Duodenal mucosa (tissue), 2 donors: ENCODE measurements around the gene GTF2H1.

Experiments used
- H3K27ac ChIP-seq: one replicate; pipeline ENCODE4 v1.7.0; 2013; ENCODE audit warnings: low read depth, low read length
- H3K27me3 ChIP-seq, 2 donors: one replicate each; pipeline ENCODE4 v1.7.0; 2013; ENCODE audit warnings: low read length in 2 of 2, control low read depth in 1 of 2; ENCODE audit not compliant: insufficient read depth in 2 of 2, control insufficient read depth in 1 of 2
- H3K36me3 ChIP-seq, 2 donors: one replicate each; pipeline ENCODE4 v1.7.0; 2013; ENCODE audit warnings: low read length in 2 of 2, control low read depth in 1 of 2; ENCODE audit not compliant: insufficient read depth in 2 of 2, control insufficient read depth in 1 of 2
- H3K4me1 ChIP-seq, 2 donors: one replicate each; pipeline ENCODE4 v1.7.0; 2013; ENCODE audit warnings: low read length in 2 of 2, control low read depth in 1 of 2; ENCODE audit not compliant: insufficient read depth in 2 of 2, control insufficient read depth in 1 of 2
- H3K4me3 ChIP-seq, 2 donors: one replicate each; pipeline ENCODE4 v1.7.0; 2013; ENCODE audit warnings: low read length in 2 of 2, low read depth in 1 of 2
- H3K9ac ChIP-seq, 2 donors: one replicate each; pipeline ENCODE4 v1.7.0; 2013; ENCODE audit warnings: low read length in 2 of 2, low read depth in 1 of 2
- H3K9me3 ChIP-seq, 2 donors: one replicate each; pipeline ENCODE4 v1.7.0; 2013; ENCODE audit warnings: low read length in 2 of 2, control low read depth in 1 of 2; ENCODE audit not compliant: control insufficient read depth in 1 of 2

The GTF2H1 gene

GRCh38 chr11:18369398-18369797 lies 47.0 kb downstream of the GTF2H1 start:
- H3K4me1 ChIP-seq, result peaks cover 7 to 8% of the 10 kb centered on the region in 2 donors
- no peak overlapping the region for H3K4me3 ChIP-seq
- H3K36me3 ChIP-seq, result peaks cover 12 to 23% of the 10 kb centered on the region in 2 donors
- no peak overlapping the region for H3K27ac ChIP-seq
- no peaks in the 10 kb centered on the region for H3K9me3 ChIP-seq
- no peak overlapping the region for H3K9ac ChIP-seq
- H3K27me3 ChIP-seq, result no peaks in the 10 kb centered on the region

GRCh38 chr11:18371279-18371678 lies 48.9 kb downstream of the GTF2H1 start:
- H3K9me3 ChIP-seq, result no peaks in the 10 kb centered on the region
- no peak overlapping the region for H3K4me3 ChIP-seq
- peaks cover 3 to 7% of the 10 kb centered on the region in 2 donors for H3K36me3 ChIP-seq
- peaks cover 7 to 8% of the 10 kb centered on the region in 2 donors for H3K4me1 ChIP-seq
- no peak overlapping the region for H3K27ac ChIP-seq
- H3K9ac ChIP-seq, result no peak overlapping the region
- H3K27me3 ChIP-seq, result no peaks in the 10 kb centered on the region

GRCh38 chr11:18372201-18372600 lies 49.8 kb downstream of the GTF2H1 start:
- H3K4me3 ChIP-seq, result no peak overlapping the region
- no peaks in the 10 kb centered on the region for H3K9me3 ChIP-seq
- H3K27me3 ChIP-seq, result no peaks in the 10 kb centered on the region
- peaks cover under 1 to 2% of the 10 kb centered on the region in 2 donors for H3K36me3 ChIP-seq
- no peak overlapping the region for H3K27ac ChIP-seq
- H3K9ac ChIP-seq, result no peak overlapping the region
- peaks cover 7 to 8% of the 10 kb centered on the region in 2 donors for H3K4me1 ChIP-seq

- Histone ChIP-seq H3K9ac (no peak overlapping the region), H3K9me3 (no peaks in the 10 kb centered on the region), H3K4me3 (no peak overlapping the region), H3K36me3 (no peaks in the 10 kb centered on the region), H3K27me3 (no peaks in the 10 kb centered on the region), H3K27ac (no peak overlapping the region), H3K4me1 (peaks cover 7 to 8% of the 10 kb centered on the region in 2 donors)
Observed at GRCh38 chr11:18374956-18375355, 52.6 kb downstream of the GTF2H1 start.

GRCh38 chr11:18375941-18376340 lies 53.6 kb downstream of the GTF2H1 start:
- H3K27ac ChIP-seq, result no peak overlapping the region

GRCh38 chr11:18379201-18379600 lies 56.8 kb downstream of the GTF2H1 start:
- Histone ChIP-seq H3K9me3 (no peaks in the 10 kb centered on the region), H3K4me3 (no peak overlapping the region), H3K9ac (no peak overlapping the region), H3K27me3 (no peaks in the 10 kb centered on the region), H3K4me1 (peaks cover 17% of the 10 kb centered on the region in 2 donors), H3K36me3 (no peaks in the 10 kb centered on the region), H3K27ac (no peak overlapping the region)

More at GRCh38 chr11:18375941-18376340, 53.6 kb downstream of the GTF2H1 start:
- Histone ChIP-seq H3K9ac (no peak overlapping the region), H3K36me3 (no peaks in the 10 kb centered on the region), H3K27me3 (no peaks in the 10 kb centered on the region), H3K9me3 (no peaks in the 10 kb centered on the region), H3K4me3 (no peak overlapping the region), H3K4me1 (peaks cover 6% of the 10 kb centered on the region in 2 donors)

- H3K27ac ChIP-seq, result peak overlapping the region; percentile 91
- H3K4me3 ChIP-seq, result peak overlapping the region; percentile 23 to 30
- H3K9me3 ChIP-seq, result no peaks in the 10 kb centered on the region
- no peaks in the 10 kb centered on the region for H3K36me3 ChIP-seq
- H3K9ac ChIP-seq, result peak overlapping the region; percentile 58 to 80
- peaks cover 23% of the 10 kb centered on the region in 2 donors for H3K4me1 ChIP-seq
- no peaks in the 10 kb centered on the region for H3K27me3 ChIP-seq
Observed at GRCh38 chr11:18383388-18384156, 61.2 kb downstream of the GTF2H1 start.

GRCh38 chr11:18384157-18384641 lies 61.8 kb downstream of the GTF2H1 start:
- H3K27me3 ChIP-seq, result no peaks in the 10 kb centered on the region
- peak overlapping the region; percentile 23 to 30 for H3K4me3 ChIP-seq
- peak overlapping the region; percentile 91 for H3K27ac ChIP-seq
- H3K4me1 ChIP-seq, result peaks cover 23% of the 10 kb centered on the region in 2 donors
- H3K9me3 ChIP-seq, result no peaks in the 10 kb centered on the region
- peak overlapping the region; percentile 58 to 80 for H3K9ac ChIP-seq
- H3K36me3 ChIP-seq, result no peaks in the 10 kb centered on the region

GRCh38 chr11:18390088-18390487 lies 67.7 kb downstream of the GTF2H1 start:
- Histone ChIP-seq H3K27ac (no peak overlapping the region), H3K36me3 (no peaks in the 10 kb centered on the region), H3K4me3 (no peak overlapping the region), H3K27me3 (no peaks in the 10 kb centered on the region), H3K4me1 (peaks cover 7% of the 10 kb centered on the region in 2 donors), H3K9me3 (no peaks in the 10 kb centered on the region), H3K9ac (no peak overlapping the region)

GRCh38 chr11:18392434-18393321 lies 70.3 kb downstream of the GTF2H1 start:
- H3K36me3 ChIP-seq, result peaks cover 4 to 5% of the 10 kb centered on the region in 2 donors
- peaks cover 13 to 17% of the 10 kb centered on the region in 2 donors for H3K4me1 ChIP-seq
- H3K27ac ChIP-seq, result no peak overlapping the region
- no peak overlapping the region for H3K4me3 ChIP-seq
- no peaks in the 10 kb centered on the region for H3K27me3 ChIP-seq
- H3K9ac ChIP-seq, result no peak overlapping the region
- H3K9me3 ChIP-seq, result no peaks in the 10 kb centered on the region
